Neutrophil (primary cell): ENCODE results near the gene SOWAHA.

Experiments used
- H3K27ac ChIP-seq: fragments of 200-600 bp; sonication (generic); 2 replicates; pipeline ENCODE4 v1.5.1; 2016; ENCODE audit warnings: mild to moderate bottlenecking, moderate library complexity
- H3K27me3 ChIP-seq: fragments of 200-600 bp; sonication (generic); 2 replicates; pipeline ENCODE4 v1.6.0; 2016; ENCODE audit warnings: mild to moderate bottlenecking
- H3K36me3 ChIP-seq: fragments of 200-600 bp; sonication (generic); 2 replicates; pipeline ENCODE4 v1.5.1; 2017
- H3K4me1 ChIP-seq, 2 experiments: fragments of 200-600 bp in 1 of 2; sonication (generic) in 1 of 2; 1 replicate in 1 of 2; 2 replicates in 1 of 2; pipeline versions ENCODE4 v1.5.1 to v1.6.1; 2013 to 2016; ENCODE audit warnings: low read depth in 1 of 2, low read length in 1 of 2, mild to moderate bottlenecking in 1 of 2, moderate library complexity in 1 of 2; ENCODE audit not compliant: control insufficient read depth in 1 of 2, insufficient read depth in 1 of 2
- H3K4me3 ChIP-seq, 2 experiments: fragments of 200-600 bp in 1 of 2; sonication (generic) in 1 of 2; 1 replicate in 1 of 2; 2 replicates in 1 of 2; pipeline ENCODE4 v1.5.1; 2013 to 2016; ENCODE audit warnings: low read depth in 1 of 2, low read length in 1 of 2, mild to moderate bottlenecking in 1 of 2, moderate library complexity in 1 of 2
- H3K9me3 ChIP-seq: fragments of 200-600 bp; sonication (generic); 2 replicates; pipeline ENCODE4 v1.5.1; 2016
- TF ChIP-seq, protein P1 (sequence below): fragments of 200-600 bp; sonication (generic); IDR thresholded peaks from 2 replicates; pipeline ENCODE4 v1.5.1; 2016; ENCODE audit warnings: antibody characterized with exemption

Gene SOWAHA

GRCh38 chr5:132822650-132823480, 9.8 kb downstream of the SOWAHA start:
- no peak overlapping the region for H3K27ac ChIP-seq
- peaks cover 100% of the 10 kb centered on the region for H3K27me3 ChIP-seq
- H3K4me3 ChIP-seq, result no peak overlapping the region
- H3K36me3 ChIP-seq, result no peaks in the 10 kb centered on the region
- peaks cover 0 to 10% of the 10 kb centered on the region in 2 experiments for H3K4me1 ChIP-seq
- TF ChIP-seq, protein P1, sequence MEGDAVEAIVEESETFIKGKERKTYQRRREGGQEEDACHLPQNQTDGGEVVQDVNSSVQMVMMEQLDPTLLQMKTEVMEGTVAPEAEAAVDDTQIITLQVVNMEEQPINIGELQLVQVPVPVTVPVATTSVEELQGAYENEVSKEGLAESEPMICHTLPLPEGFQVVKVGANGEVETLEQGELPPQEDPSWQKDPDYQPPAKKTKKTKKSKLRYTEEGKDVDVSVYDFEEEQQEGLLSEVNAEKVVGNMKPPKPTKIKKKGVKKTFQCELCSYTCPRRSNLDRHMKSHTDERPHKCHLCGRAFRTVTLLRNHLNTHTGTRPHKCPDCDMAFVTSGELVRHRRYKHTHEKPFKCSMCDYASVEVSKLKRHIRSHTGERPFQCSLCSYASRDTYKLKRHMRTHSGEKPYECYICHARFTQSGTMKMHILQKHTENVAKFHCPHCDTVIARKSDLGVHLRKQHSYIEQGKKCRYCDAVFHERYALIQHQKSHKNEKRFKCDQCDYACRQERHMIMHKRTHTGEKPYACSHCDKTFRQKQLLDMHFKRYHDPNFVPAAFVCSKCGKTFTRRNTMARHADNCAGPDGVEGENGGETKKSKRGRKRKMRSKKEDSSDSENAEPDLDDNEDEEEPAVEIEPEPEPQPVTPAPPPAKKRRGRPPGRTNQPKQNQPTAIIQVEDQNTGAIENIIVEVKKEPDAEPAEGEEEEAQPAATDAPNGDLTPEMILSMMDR, result no peak
- H3K9me3 ChIP-seq, result no peaks in the 10 kb centered on the region

DNA sequence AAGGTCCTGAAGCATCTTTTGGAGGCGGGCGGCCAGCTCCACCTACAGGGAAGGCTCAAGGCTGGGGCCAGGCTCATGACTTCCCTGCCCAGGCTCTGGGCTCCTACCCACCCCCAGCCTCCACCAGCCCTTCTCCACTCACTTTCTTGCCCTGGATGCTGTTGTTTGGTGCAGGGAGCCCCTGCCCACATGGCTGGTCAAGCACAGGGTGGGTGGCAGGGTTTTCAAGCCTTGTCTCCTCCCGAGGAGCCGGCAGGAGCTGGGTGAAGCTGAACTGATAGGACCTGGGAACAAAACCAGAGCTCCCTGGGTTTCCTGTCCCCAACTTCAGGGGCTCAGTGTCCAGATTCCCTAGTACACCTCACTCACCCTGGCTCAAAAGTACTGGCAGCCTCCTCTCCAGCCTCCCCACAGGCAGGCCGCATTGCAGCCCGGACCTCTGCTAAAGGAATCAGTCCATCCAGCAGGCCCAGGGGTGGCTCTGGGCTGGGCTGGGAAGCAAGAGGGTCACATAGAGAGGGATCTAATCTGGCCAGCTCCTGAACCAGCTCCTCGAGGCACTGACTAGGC, 10.5 kb downstream of the SOWAHA start:
- Histone ChIP-seq H3K4me3 (no peak overlapping the region), H3K27ac (no peak overlapping the region), H3K9me3 (no peaks in the 10 kb centered on the region), H3K36me3 (no peaks in the 10 kb centered on the region), H3K27me3 (peaks cover 100% of the 10 kb centered on the region), H3K4me1 (peaks cover 0 to 10% of the 10 kb centered on the region in 2 experiments)
- TF ChIP-seq, protein P1, result no peak

- H3K36me3 ChIP-seq, result no peaks in the 10 kb centered on the region
These were observed 11.3 kb downstream of the SOWAHA start for GRCh38 chr5:132824426-132824825.

GRCh38 chr5:132825033-132825833, 12.1 kb downstream of the SOWAHA start:
- TF ChIP-seq, protein P1, result no peak
- Histone ChIP-seq H3K4me1 (peaks cover 0 to 16% of the 10 kb centered on the region in 2 experiments), H3K36me3 (no peaks in the 10 kb centered on the region), H3K27ac (no peak overlapping the region), H3K27me3 (peaks cover 100% of the 10 kb centered on the region), H3K9me3 (no peaks in the 10 kb centered on the region), H3K4me3 (no peak overlapping the region)

More at GRCh38 chr5:132824426-132824825, 11.3 kb downstream of the SOWAHA start:
- TF ChIP-seq, protein P1, result no peak
- H3K9me3 ChIP-seq, result no peaks in the 10 kb centered on the region
- H3K27me3 ChIP-seq, result peaks cover 100% of the 10 kb centered on the region
- no peak overlapping the region for H3K4me3 ChIP-seq
- H3K27ac ChIP-seq, result no peak overlapping the region
- H3K4me1 ChIP-seq, result peaks cover 0 to 10% of the 10 kb centered on the region in 2 experiments

DNA sequence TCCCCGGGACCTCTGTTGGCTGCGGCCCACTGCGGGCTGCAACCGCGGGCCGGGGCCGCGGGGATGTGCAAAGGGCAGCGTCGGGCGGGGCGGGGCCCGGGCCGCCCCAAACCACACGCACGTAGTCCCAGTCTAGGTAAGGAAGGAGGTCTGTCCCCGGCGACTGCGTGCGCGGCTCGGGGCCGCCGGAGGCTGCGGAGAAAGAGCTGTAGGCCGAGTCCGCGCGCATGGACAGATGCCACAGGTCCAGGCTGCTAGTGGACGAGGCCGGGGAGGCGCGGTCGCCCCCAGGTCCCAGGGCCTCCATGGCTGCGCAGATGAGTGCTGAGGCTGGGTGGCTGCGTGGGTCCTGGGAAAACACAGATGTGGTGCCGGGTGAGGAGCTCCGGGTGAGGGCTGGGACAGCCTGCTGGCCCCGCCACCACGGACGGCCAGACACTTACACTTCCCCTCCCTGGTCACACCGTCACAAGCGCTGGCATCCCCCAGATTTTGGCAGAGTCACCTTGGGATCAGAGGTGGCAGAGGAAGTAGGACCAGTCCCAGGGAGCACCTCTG, 12.8 kb downstream of the SOWAHA start:
- no peak overlapping the region for H3K4me3 ChIP-seq
- TF ChIP-seq, protein P1, result no peak
- peaks cover 2 to 21% of the 10 kb centered on the region in 2 experiments for H3K4me1 ChIP-seq
- no peak overlapping the region for H3K27ac ChIP-seq
- H3K27me3 ChIP-seq, result peaks cover 100% of the 10 kb centered on the region
- H3K9me3 ChIP-seq, result no peaks in the 10 kb centered on the region
- H3K36me3 ChIP-seq, result no peaks in the 10 kb centered on the region
